ENCODE results near the gene KDM5A. TPM values are rescaled to one million over a fixed set of nuclear protein-coding genes. Genes with fewer than 3 reads are reported as not detected.

The KDM5A gene
- total RNA-seq, 1 experiment from 2014 or later: 43.0 TPM

GRCh38 chr12:272942-273341 is 116.2 kb downstream of the KDM5A start:
- DNase-seq (ENCODE audit: low spot score): no peak

DNA sequence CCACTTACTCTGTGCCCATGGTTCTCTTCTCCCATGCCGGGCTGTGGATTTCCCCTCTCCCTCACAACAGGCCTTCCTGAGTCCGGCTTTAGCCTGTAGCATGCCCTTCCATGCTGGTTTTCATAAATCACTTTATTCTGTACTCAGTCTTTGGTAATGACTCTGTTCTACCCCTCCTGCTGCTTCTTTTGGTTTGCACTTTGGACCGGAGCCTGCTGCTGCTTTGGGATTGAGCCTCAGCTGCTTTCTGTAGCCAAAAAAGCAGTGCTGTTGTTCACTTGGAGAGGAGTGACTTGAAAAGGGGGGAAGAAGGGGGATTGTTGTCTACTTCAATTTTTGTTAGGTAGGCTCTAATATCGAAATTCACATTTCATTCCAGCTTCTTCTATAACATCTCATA is 118.0 kb downstream of the KDM5A start:
- no peak for DNase-seq (ENCODE audit: low spot score)

DNA sequence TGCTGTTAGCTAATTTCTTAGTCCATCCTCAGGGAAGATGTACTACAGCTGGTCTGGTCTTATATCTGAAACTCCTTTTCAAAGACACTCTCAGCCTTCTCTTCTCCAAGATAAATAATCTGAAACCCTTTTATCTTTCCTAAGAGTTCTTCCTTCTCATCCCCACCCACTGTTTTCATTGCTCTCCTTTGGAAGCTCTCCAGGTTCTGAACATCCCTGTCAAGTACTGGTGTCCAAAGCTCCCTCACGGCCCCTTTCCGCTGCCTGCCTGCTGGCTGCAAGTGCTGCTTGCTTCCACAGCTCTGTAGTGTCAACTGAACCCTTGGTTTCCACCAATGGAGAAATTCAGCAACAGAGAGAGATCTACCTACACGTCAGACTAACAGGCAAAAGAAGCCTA is 119.9 kb downstream of the KDM5A start:
- no peak for DNase-seq (ENCODE audit: low spot score)

GRCh38 chr12:268483-268840 is 120.7 kb downstream of the KDM5A start:
- DNase-seq (ENCODE audit: low spot score): no peak

- DNase-seq (ENCODE audit: low spot score): no peak
Measured at GRCh38 chr12:267581-268482, 121.3 kb downstream of the KDM5A start.

DNA sequence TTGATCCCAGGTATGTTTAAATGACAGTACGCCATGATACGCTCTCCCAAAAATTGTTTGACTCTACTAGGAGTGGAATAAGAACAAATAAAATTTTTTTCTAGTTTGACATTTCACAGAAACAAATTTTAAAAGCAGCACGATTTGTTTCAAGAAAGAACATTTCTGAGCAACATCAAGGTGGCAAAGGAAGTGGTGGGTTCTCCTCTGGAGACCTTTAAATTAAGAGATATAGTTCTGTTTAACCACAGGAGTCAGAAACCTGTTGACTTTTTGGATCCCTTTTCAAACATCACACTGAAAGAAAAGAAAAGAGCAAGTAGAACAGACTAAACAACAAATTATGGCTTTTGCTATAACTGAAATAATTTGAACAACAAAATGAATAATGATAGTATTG is 124.0 kb downstream of the KDM5A start:
- DNase-seq (ENCODE audit: low spot score): no peak

DNA sequence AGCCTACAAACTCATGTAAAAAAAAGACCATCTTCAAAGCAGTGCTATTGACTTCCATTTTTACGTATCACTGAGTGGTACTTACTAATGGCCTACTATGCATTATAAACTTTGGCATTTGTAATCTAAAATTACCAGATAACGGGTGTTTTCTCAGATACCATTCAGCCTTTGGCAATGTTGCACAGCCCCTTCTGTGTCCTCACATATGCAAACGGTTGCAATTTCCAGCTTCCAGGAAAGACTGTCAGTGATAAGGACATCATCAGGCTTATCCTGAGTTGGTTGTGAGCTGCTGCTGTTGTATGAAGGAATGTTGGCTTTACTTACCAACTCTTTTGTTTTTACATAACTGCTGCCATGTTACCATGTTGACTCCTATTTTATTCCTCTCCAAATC is 124.9 kb downstream of the KDM5A start:
- no peak for DNase-seq (ENCODE audit: low spot score)

- no peak for DNase-seq (ENCODE audit: low spot score)
Measured at GRCh38 chr12:263574-263973, 125.5 kb downstream of the KDM5A start.

DNA sequence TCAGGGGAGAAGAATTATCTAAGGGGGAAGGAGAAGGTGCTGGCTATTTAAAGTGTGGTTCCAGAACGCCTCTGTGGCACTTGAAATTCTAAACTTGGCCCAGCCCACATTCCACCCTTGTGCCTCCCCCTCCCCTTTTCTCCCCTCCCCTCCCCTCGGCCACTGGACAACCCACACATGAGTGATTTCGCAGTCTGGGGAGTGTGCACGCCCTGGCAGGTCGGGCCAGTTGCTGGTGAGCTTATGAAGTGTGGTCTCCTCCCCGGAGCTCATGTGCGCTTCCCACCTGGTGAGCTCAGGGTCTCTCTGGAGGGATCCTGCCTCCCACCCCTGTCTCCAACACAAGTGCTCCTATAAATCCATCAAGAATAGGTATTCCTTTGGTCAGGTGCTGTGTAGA is 126.3 kb downstream of the KDM5A start, which contains the start of gene SLC6A13:
Gene SLC6A13, minus strand, starts transcription at position 20 of the 400 bp plus-strand sequence. CDS start 2,784 bp downstream, outside the sequence.
- DNase-seq (ENCODE audit: low spot score): no peak

- DNase-seq (ENCODE audit: low spot score): no peak
Measured at GRCh38 chr12:262113-262512, 127.0 kb downstream of the KDM5A start.

DNA sequence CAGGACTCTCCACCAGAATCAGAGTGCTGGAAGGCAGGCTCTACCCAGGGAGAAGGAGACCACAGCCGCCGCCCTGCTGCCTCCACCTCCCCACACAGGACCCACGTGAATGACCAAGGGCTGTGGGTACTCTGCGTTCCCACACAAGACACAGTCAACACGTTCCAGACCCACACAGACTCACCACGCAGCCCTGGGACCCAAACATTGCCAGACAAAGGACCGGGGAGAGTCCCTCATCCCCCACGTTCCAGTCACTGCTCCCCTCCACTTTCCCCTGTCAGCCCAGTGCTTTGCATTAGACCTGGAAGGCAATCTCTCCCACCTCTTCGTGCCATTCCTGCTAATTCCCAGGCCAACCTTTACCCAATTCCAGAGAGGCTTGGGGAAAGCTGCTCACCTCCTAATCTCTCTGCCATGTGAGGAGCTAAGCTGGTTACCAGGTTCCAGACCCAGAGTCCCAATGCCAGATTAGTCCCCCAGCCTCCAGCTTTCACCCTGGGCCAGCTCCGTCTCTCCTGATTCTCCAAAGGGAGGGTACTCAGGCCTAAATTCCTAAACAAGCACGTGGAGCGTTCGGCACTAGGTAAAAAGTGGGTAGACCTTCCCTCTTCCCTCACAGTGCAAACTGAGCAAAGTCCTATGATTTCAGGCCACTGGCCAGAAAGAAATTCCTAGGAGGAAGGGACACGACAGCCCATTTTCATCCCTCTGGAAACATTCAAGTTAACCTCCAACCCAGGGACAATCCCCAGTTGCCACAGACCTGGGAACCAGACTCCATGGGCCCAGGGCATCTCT is 131.4 kb downstream of the KDM5A start:
- no peak for DNase-seq (ENCODE audit: low spot score)

- DNase-seq (ENCODE audit: low spot score): no peak
Measured at GRCh38 chr12:256958-257357, 132.2 kb downstream of the KDM5A start.

DNA sequence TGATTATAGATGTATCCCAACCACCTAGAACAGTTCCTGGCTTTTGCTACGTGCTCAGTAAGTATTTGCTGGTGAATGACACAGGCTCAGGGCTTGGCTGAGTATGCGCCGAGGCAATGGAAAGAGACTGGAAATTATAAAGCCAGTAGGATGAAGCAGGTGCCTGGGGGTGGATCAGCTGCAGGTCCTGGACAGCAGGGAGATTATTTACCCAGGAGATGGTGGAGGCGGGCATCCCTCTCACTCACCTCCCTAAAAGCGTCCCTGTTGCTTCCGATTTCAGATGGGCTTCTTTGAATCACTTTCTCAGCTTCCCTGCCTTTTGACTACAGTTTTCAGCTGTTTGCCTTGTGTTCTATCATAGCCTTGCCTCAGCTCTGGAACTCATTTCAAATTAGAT is 132.9 kb downstream of the KDM5A start:
- no peak for DNase-seq (ENCODE audit: low spot score)

DNA sequence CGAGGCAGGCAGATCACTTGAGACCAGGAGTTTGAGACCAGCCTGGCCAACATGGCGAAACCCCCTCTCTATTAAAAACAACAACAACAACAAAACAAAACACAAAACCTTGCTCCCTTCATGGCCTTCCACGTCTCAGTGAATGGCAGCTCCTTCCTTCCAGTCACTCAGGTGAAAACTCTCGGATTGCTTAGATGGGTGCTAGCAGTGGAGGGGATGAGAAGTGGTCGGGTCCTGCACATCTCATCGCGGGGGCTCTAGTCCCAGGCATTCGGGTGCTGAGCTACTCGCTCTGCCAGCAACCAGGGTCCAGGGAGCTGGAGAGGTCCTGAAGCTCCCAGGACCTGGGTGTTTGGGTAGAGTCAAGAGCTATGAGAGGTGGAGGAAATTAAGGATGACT is 134.2 kb downstream of the KDM5A start:
- DNase-seq (ENCODE audit: low spot score): no peak

DNA sequence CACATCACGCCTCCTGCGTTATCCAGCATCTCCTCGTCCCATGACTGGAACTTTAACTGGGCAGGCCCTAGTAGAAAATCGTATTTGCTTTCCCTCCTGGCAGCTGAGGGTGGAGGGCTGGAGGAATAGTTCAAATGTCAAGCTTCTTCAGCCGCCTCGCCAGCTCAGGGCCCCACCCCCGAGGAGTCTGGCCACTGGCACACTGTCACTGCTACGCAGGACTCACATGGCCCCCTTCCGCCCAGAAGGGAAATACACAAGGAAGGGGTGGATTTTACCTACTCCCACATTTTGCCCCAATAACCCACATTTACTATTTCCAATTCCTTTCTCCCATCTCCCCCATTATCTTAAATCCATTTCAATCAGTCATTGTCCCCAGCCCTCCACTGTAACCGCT is 135.1 kb downstream of the KDM5A start:
- DNase-seq (ENCODE audit: low spot score): no peak

GRCh38 chr12:253116-253831 is 135.8 kb downstream of the KDM5A start:
- DNase-seq (ENCODE audit: low spot score): no peak

GRCh38 chr12:252636-253035 is 136.5 kb downstream of the KDM5A start:
- no peak for DNase-seq (ENCODE audit: low spot score)

DNA sequence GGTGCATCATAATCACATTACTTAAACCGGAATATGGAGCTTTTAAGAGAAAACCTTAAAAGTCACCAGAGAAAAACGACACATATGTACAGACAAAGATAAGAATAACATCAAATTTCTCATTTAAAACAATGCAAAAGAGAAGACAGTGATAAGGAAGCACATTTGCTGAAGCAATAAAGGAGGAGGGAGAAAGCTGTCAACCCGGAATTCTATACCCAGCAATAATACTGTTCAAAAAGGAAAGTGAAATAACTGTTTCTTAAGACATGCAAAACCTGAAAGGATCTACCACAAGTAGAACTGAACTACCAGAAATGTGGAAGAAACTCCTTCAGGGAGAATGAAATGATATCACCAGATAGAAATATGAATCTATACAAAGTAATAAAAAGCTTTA is 141.8 kb downstream of the KDM5A start:
- no peak for DNase-seq (ENCODE audit: low spot score)

GRCh38 chr12:243381-243780 is 145.7 kb downstream of the KDM5A start:
- no peak for DNase-seq (ENCODE audit: low spot score)

DNA sequence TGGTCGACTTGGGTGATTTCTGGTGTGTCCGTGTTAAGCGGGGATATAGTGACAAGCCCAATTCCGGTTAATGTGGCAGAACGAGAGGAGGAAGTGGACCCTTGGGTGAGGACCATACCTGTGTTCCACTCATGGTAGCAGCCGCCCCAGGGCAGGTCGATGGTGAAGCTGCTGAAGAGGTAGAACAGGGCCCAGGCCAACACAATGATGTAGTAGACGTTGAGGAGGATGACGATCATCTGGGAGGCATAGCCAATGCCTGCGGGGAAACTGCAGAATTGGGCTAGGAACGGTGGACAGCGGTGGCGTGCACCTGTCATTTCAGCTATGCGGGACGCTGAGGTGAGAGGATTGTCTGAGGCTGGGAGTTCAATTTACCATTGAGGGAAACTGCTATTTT is 146.6 kb downstream of the KDM5A start:
- DNase-seq (ENCODE audit: low spot score): no peak

GRCh38 chr12:241266-241665 is 147.9 kb downstream of the KDM5A start:
- DNase-seq (ENCODE audit: low spot score): no peak

DNA sequence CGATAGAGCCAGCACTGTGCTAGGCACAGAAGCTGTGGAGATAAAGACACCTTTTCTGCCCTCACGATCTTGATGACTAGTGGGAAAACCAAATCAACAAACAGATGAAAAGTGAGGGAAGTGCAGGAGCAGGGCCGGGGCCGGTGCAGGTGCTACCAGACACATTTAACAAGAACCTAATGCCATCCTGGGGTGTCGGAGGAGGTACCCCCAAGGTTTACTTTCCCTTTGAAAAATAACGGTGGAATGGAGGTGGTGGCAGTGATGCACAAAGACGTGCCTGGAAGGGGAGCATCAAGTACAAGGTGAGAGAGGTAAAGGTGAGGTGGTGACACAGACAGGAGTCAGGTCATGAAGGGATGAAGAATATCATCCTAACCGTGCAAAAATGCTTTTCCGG is 148.6 kb downstream of the KDM5A start:
- no peak for DNase-seq (ENCODE audit: low spot score)
